ENCODE data around the gene STPG3.
"Not testable (repeated sequence)": the region's sequence is repeated elsewhere in the genome, so short reads cannot be mapped to it uniquely, and the experiment has no call there.

The STPG3 gene

DNA sequence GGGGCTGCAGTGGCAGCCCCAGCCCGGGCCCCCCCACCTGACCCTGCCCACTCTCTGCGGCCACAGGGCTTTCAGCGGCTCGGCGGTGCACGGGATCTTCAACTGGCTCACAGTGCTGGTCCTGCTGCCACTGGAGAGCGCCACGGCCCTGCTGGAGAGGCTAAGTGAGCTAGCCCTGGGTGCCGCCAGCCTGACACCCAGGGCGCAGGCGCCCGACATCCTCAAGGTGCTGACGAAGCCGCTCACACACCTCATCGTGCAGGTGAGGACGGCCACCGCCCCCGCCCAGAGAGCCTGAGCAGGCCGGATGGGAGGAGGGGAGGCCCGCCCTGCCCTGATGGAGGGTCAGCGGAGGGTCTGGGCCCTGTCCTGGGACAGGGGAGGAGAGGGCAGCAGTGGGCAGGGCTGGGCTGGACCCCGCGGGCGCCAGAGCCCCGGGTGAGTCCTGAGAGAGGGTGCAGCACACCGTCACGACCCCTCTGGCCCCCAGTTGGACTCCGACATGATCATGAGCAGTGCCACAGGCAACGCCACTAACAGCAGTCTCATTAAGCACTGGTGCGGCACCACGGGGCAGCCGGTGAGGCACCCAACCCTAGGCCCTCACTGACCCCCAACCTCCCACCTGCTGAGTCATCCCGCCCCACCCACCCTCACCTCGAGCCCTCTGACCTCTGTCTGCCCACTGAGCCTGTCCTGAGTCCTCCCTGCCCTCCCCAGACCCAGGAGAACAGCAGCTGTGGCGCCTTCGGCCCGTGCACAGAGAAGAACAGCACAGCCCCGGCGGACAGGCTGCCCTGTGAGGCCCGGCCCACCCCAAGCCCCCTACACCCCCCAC is 17.7 kb upstream of the STPG3 start:
- no peak for DNase-seq (ENCODE audit: low read depth)

DNA sequence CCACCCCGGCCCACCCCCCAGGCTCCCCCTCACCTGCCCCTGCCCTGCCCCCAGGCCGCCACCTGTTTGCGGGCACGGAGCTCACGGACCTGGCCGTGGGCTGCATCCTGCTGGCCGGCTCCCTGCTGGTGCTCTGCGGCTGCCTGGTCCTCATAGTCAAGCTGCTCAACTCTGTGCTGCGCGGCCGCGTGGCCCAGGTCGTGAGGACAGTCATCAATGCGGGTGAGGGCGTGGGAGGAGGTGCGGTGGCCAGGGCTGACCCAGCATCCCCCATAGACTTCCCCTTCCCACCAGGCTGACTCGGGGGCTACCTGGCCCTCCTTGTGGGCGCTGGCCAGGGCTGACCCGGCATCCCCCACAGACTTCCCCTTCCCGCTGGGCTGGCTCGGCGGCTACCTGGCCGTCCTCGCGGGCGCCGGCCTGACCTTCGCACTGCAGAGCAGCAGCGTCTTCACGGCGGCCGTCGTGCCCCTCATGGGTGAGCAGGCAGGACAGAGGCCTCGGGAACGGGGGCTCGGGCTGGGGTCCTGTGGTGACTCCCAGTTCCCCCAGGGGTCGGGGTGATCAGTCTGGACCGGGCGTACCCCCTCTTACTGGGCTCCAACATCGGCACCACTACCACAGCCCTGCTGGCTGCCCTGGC is 16.9 kb upstream of the STPG3 start:
- no peak for DNase-seq (ENCODE audit: low read depth)

DNA sequence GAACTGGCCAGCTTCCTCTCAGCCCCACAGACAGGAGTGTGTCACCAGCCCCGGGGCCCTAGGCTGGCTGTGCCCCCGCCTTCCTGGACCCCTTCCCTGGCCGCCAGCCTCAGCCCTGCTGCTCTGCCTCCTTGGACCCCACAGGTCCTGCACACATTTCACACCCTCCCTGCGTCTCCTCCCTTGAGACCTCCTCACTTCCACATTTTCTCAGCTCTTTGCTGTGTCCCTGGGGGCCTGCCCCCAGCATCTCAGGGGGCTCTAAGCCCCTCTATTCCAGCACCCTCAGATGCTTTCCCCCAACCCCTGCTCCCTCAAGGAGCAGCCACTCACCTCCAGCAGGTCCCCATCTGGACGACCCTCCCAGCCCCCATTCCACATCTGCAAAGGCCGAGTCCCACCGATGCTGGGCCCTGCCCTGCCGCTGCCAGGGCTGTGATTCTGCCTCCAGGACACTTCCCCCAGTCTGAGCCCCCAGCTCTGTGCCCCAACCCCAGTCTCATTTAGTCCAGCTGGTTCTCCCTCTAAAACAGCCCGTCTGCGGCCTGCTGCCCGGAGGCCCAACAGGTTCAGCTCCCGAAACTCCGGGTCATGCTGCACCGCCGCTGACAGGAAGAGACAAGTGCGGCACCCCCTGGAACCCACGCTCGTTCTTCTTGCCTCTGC is 16.2 kb upstream of the STPG3 start:
- no peak for DNase-seq (ENCODE audit: low read depth)

DNA sequence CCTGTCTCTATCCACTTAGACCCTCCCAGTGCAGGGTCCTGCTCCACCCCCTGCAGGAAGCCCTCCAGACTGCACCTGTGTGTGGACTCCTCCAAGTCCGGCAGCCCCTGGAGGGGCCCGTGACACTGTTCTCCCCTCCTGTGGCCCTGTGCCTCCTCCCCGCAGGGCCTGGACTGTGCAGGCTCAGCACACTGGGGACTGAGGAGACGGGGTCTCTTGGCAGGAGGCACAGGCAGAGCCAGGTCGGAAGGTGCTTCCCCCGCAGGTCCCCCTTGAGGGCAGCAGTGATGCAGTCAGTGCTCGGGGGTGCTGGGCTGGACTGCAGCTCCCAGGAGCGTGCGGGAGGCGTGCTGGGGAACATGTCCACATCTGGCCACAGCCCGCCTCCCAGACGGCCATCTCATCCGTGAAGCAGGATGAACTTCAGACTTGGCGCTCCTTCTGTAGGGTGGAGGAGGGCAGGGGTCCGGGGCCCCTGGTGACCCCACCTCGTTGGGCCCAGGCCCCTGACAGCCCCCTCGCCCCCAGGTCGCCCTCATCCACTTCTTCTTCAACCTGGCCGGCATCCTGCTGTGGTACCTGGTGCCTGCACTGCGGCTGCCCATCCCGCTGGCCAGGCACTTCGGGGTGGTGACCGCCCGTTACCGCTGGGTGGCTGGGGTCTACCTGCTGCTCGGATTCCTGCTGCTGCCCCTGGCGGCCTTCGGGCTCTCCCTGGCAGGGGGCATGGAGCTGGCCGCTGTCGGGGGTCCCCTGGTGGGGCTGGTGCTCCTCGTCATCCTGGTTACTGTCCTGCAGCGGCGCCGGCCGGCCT is 15.5 kb upstream of the STPG3 start:
- DNase-seq (ENCODE audit: low read depth): no peak

DNA sequence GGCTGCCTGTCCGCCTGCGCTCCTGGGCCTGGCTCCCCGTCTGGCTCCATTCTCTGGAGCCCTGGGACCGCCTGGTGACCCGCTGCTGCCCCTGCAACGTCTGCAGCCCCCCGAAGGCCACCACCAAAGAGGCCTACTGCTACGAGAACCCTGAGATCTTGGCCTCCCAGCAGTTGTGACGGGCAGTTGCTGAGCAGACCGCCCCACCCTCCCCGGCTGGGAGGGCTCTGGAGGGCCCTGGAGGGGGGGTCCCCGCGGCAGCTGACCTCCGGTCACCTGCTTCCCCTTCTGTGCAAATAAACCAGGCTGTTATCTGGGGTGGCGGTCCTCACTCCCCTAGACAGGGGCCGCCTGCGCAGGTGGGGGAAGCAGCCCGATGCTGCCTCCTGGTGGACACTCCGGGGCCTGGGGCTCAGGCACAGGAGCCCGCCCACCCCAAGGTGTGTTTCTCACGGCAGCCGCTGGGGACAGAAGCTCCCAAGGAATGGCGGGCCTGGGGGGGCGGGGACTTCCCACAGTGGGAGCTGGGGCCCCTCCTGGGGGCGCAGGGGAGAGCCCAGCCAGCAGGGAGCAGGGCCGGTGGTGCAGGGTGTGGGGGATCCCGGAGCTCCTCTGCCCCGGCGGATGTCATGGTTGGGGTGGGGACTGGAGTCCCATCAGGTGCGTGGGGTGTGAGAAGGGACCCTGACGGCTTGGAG is 14.7 kb upstream of the STPG3 start:
- DNase-seq (ENCODE audit: low read depth): peak; percentile 88

DNA sequence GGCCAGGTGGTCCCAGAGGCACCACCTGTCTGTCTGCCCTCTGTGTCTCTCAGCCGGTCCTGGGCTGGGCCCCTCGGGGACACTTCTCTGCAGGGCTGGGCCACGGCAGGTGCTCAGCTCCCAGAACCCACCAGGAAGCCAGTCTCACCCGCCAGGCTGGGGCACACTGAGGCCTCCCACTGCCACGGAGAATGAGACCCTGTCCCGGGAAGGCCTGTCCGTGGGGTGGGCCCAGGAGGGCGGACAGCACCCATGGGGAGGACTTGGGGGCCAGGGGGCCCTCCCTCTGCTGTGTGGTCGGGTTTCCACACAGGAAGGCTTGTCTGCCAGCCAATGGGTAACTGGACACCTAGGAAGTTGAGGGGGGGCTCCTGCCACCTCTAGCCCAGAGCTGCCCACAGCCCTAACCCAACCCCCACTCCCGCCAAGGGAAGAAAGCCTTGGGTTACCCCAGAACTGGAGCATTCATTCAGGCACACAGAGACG is 14.1 kb upstream of the STPG3 start:
- no peak for DNase-seq (ENCODE audit: low read depth)

DNA sequence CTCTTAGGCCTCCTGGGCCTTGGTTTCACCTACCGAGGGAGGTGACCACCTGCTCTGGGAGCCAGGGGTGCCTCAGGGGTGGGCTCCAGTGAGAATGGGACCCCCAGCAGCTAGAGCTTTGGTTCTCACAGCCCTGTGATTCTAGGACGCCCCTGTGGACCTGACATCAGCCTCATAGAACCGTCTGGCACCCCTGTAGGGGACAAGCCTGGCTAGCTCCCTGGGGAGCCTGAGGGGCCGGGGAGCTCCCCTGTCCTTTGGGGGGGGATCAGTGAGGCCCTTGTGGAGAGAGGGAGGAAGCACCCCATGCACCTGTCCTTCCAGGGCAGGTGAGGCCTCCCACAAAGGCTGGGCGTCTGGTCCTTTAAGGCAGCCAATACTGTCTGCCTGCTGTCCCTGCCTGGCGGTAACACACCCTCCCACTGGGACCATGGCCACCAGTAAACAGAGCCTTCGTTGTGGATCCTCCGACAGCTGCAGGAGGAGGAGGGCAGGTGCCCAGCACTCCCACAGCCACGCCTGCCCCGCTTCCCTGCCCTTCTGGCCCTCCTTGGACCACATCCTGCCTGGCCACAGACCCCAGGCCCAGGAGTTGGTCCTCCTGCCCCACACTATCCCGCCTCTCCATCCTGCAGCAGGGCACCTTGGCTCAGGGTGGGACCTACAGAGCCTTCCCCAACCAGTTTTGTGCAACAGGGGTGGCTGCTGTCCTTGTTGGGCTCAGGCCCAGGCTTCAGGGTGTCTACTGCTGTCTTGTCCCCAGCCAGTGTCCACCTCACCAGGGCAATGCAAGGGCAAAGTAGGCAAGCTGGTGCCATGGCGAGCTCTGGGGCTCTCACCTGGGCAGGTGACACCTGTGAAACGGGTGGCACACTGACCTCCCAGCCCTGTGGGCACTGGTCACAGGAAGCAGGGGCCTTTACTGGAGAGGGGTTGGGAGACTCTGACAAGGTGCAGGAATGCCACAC is 13.0 kb upstream of the STPG3 start:
- no peak for DNase-seq (ENCODE audit: low read depth)

DNA sequence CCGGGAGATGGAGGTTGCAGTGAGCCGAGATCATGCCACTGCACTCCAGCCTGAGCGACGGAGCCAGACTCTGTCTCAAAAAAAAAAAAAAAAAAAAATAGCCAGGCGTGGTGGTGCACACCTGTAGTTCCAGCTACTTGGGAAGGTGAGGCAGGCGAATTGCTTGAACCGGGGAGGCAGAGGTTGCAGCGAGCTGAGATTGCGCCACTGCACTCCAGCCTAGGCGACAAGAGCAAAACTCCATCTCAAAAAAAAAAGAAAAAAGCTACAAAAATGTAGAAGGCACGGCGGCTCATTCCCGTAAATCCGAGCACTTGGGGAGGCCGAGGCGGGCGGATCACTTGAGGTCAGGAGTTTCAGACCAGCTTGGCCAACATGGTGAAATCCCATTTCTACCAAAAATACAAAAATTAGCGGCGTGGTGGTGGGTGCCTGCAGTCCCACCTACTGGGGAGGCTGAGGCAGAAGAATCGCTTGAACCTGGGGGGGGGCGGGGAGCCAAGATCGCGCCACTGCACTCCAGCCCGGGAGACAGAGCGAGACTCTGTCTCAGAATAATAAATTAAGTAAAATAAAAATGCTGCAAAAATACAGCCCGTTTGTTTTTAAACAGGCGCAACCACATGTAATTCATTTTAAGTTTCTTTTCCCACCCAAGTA is 11.4 kb upstream of the STPG3 start:
- not testable (repeated sequence) for DNase-seq (ENCODE audit: low read depth)

DNA sequence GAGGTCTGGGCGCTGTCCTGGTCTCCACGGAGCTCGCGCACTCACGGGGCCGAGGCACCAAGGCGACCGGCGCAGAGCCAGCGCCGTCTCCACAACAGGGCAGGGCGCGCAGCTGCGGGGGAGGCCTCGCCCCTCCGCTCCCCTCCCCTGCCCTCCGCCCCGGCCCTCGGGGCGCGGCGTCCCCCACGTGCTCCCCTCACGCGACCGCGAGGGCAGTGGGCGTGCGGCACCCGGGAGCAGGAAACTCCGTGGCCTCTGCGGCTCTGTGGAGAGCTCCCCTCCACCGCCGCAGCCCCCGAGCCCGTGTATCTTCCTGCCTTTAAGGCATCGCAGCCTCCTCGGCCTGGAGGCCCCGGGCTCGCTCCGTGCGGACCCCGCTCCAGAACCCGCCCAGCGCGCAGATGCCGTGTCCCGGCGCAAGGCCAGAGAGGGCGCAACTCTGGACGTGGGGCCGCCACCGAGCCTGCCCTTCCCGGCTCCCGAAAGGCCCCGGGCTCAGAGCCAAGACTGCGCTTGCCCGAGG is 10.7 kb upstream of the STPG3 start:
- peak; percentile 49 for DNase-seq (ENCODE audit: low read depth)

DNA sequence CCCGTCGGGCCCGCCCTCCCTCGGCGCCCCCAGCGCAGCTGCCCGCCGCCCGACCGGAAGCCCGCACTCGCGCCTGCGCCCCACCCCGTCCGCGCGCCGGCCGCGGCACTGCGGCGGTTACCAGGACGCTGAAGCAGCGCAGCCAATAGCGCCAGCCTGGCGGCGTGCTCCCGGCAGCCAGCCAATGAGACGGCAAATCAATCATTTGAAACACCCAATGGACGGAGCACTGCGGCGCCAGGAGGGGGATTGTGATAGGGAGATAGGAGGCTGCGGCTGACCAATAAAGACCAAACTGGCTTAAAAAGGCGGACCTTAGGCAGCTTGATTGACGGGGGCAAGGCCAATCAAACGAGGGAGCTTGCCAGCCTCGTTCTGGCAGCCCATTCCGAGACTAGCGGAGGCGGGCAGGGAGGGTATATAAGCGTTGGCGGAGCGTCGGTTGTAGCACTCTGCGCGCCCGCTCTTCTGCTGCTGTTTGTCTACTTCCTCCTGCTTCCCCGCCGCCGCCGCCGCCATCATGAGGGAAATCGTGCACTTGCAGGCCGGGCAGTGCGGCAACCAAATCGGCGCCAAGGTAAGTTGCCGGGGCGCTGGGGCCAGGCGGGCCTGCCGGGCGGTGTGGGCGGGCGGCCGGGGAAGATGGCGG is 10.1 kb upstream of the STPG3 start, which contains the start of gene TUBB4B:
Gene TUBB4B, plus strand, starts transcription at position 447 of the 649 bp plus-strand sequence. Its CDS starts 74 bp downstream, at position 521.
- peak; percentile 98 for DNase-seq (ENCODE audit: low read depth)

DNA sequence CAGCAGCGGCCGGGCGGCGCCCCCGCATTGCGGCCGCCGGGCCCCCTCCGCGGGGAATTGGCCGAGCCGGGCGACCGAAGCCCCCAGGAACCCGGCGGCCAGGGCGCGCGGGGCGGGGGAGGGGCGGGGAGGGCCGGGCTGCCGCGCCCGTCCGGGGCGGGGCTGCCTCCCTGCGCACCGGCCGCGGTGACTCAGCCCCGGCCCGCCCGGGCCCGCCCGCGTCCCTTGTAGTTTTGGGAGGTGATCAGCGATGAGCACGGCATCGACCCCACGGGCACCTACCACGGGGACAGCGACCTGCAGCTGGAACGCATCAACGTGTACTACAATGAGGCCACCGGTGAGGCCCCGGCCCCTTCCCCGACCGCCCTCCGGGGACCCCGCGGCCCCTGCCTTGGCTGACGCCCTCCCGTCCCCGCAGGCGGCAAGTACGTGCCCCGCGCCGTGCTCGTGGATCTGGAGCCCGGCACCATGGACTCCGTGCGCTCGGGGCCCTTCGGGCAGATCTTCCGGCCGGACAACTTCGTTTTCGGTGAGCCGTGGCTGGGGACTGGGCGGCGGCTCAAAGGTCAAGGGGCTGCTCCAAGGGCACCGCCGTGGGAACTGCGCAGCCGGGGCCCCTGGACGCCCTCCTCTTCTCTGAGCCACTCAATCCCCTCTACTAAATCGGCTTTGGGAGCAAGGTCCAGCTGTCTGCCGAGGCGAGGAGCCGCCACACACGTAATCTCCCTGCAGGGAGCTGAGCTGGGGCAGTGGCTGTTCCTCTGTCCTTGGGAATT is 9.4 kb upstream of the STPG3 start:
- peak; percentile 56 for DNase-seq (ENCODE audit: low read depth)

DNA sequence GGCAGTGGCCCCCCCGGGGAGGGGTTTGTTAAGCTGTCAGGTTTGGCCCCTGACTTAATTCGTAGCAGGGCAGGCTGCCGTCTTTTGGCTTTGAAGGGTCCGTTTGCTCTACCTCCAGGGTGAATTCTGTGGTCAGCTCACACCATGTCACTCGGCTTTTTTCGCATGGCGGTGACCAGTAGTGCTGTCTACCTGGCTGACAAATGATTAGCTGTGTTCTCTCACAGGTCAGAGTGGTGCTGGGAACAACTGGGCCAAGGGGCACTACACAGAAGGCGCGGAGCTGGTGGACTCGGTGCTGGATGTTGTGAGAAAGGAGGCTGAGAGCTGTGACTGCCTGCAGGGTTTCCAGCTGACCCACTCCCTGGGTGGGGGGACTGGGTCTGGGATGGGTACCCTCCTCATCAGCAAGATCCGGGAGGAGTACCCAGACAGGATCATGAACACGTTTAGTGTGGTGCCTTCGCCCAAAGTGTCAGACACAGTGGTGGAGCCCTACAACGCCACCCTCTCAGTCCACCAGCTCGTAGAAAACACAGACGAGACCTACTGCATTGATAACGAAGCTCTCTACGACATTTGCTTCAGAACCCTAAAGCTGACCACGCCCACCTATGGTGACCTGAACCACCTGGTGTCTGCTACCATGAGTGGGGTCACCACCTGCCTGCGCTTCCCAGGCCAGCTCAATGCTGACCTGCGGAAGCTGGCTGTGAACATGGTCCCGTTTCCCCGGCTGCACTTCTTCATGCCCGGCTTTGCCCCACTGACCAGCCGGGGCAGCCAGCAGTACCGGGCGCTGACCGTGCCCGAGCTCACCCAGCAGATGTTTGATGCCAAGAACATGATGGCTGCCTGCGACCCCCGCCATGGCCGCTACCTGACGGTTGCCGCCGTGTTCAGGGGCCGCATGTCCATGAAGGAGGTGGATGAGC is 8.6 kb upstream of the STPG3 start:
- DNase-seq (ENCODE audit: low read depth): no peak

DNA sequence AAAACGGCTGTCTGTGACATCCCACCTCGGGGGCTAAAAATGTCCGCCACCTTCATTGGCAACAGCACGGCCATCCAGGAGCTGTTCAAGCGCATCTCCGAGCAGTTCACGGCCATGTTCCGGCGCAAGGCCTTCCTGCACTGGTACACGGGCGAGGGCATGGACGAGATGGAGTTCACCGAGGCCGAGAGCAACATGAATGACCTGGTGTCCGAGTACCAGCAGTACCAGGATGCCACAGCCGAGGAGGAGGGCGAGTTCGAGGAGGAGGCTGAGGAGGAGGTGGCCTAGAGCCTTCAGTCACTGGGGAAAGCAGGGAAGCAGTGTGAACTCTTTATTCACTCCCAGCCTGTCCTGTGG is 7.8 kb upstream of the STPG3 start:
- not testable (repeated sequence) for DNase-seq (ENCODE audit: low read depth)

DNA sequence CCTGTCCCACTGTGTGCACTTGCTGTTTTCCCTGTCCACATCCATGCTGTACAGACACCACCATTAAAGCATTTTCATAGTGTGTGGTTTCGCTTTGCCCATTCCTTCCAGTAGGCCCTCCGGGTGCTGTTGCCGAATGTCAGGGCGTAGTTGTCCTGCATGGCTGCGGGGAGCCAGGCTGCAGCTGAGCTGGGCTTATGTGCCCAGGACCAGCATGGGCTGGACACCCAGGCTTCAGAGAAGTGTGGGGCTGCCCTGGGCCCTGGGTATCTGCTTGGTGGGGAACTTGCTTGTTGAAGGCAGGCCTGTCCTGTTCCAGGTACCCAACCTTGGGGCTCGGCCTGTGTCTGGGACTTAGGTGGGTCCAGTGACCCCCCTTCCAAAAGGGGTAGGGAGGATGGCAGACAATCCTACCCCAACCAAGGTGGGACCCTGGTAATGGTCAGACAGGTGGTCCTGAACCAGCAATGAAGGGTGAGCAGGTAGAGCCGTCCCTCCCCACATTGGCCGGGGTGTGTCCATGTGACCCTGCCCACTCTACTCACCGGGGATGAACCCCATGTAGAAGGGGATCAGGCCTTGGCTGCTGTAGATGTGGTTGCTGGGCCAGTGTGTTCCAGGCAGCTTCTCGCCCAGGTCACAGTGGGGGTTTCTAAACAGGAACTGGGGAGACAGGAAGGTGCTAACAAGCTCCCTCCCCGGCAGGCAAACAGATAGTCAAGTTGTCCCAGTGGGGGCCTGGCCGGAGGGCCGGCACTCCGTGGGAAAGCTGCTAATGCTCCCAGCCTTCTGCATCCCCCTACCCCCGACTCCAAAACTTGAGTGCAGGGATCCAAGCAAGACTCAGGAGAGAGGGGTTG is 7.2 kb upstream of the STPG3 start:
- DNase-seq (ENCODE audit: low read depth): no peak

DNA sequence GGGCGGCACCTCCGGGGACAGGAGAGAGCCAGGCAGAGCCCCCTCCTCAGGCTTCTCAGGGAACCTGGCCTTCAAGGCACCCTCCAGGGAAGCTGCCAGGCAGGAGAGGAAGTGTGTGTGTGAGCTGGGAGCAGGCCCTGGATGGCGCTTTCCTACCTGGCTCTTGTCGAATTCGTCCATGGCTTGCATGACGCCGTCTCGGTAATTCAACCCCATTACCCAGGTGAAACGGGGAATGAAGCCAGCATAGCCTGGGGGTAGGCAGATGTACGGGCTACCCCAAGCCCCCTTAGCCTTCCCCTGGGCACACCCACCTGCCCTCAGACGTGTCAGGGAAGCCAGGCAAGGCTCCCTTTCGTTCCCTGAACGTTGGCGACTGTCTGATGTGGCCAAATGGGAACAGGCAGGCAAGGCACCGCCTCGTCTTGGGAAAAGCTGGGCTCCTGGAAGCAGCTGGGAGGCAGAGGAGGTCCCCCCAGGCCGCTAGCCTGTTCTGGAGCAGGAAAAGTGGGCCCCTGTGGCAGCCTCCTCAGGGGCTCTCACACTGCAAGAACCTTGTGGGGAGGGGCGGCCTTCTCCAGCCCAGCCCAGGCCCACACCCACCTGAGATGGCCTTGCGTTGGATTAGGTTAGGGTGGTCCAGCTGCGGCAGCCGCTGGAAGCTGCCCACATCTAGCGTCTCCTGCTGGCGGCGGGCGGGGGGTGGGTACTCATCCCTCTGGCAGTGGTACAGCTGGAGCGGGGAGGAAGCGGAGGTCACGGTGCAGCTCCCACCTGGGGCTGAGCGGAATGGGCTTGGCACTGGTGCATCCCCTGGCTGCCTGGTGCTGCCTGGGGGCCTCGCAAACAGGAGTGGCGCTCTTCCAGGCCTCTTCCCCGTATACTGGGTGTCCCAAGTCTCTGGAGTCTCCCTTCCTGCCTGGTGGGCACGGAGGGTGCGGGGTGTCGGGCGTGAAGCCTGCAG is 6.3 kb upstream of the STPG3 start:
- DNase-seq (ENCODE audit: low read depth): no peak

Measured in T follicular helper cell (primary cell).